ENCODE data around the gene TRERF1.

TRERF1 gene

GRCh38 chr6:42264162-42264851 lies 187.4 kb downstream of the TRERF1 start:
- ATAC-seq (no peak), DNase-seq (no peak)
- peaks cover 4% of the 10 kb centered on the region for H3K36me3 Mint-ChIP-seq (ENCODE audit: low read depth)
- no peak overlapping the region for H3K4me3 Mint-ChIP-seq
- H3K27ac Mint-ChIP-seq: no peak overlapping the region
- H3K27me3 Mint-ChIP-seq: no peaks in the 10 kb centered on the region
- H3K4me1 Mint-ChIP-seq: peaks cover 11% of the 10 kb centered on the region
- no peaks in the 10 kb centered on the region for H3K9me3 Mint-ChIP-seq

- Mint-ChIP-seq H3K27ac (no peak overlapping the region), H3K4me1 (peaks cover 11% of the 10 kb centered on the region), H3K27me3 (no peaks in the 10 kb centered on the region), H3K4me3 (no peak overlapping the region), H3K36me3 (ENCODE audit: low read depth) (no peaks in the 10 kb centered on the region), H3K9me3 (no peaks in the 10 kb centered on the region)
- ATAC-seq: no peak
- no peak for DNase-seq
Observed at GRCh38 chr6:42263165-42263728, 188.5 kb downstream of the TRERF1 start.

- peak; percentile 50 for DNase-seq
- Mint-ChIP-seq H3K36me3 (ENCODE audit: low read depth) (no peaks in the 10 kb centered on the region), H3K4me1 (peaks cover 9% of the 10 kb centered on the region), H3K4me3 (no peak overlapping the region), H3K27me3 (no peaks in the 10 kb centered on the region), H3K27ac (no peak overlapping the region), H3K9me3 (no peaks in the 10 kb centered on the region)
- ATAC-seq: peak; percentile 69
Observed at GRCh38 chr6:42260972-42261371, 190.8 kb downstream of the TRERF1 start.

- peaks cover 9% of the 10 kb centered on the region for H3K4me1 Mint-ChIP-seq
- H3K9me3 Mint-ChIP-seq: no peaks in the 10 kb centered on the region
- H3K27ac Mint-ChIP-seq: no peak overlapping the region
- no peak overlapping the region for H3K4me3 Mint-ChIP-seq
- no peaks in the 10 kb centered on the region for H3K36me3 Mint-ChIP-seq (ENCODE audit: low read depth)
- DNase-seq (no peak), ATAC-seq (peak; percentile 52)
- no peaks in the 10 kb centered on the region for H3K27me3 Mint-ChIP-seq
Observed at GRCh38 chr6:42260396-42260888, 191.3 kb downstream of the TRERF1 start.

GRCh38 chr6:42259841-42260395 lies 191.8 kb downstream of the TRERF1 start:
- ATAC-seq (no peak), DNase-seq (no peak)
- H3K36me3 Mint-ChIP-seq (ENCODE audit: low read depth): no peaks in the 10 kb centered on the region
- no peak overlapping the region for H3K4me3 Mint-ChIP-seq
- H3K27ac Mint-ChIP-seq: no peak overlapping the region
- no peaks in the 10 kb centered on the region for H3K9me3 Mint-ChIP-seq
- peaks cover 9% of the 10 kb centered on the region for H3K4me1 Mint-ChIP-seq
- no peaks in the 10 kb centered on the region for H3K27me3 Mint-ChIP-seq

- ATAC-seq (no peak), DNase-seq (no peak)
- Mint-ChIP-seq H3K27me3 (no peaks in the 10 kb centered on the region), H3K9me3 (no peaks in the 10 kb centered on the region), H3K4me3 (no peak overlapping the region), H3K27ac (no peak overlapping the region), H3K36me3 (ENCODE audit: low read depth) (no peaks in the 10 kb centered on the region), H3K4me1 (peaks cover 9% of the 10 kb centered on the region)
Observed at GRCh38 chr6:42259286-42259685, 192.4 kb downstream of the TRERF1 start.

GRCh38 chr6:42257614-42258013 lies 194.1 kb downstream of the TRERF1 start:
- Mint-ChIP-seq H3K36me3 (ENCODE audit: low read depth) (peaks cover 1% of the 10 kb centered on the region), H3K27ac (no peak overlapping the region), H3K4me1 (peaks cover 9% of the 10 kb centered on the region)

GRCh38 chr6:42257063-42257462 lies 194.7 kb downstream of the TRERF1 start:
- no peak overlapping the region for H3K4me3 Mint-ChIP-seq
- DNase-seq (no peak), ATAC-seq (no peak)
- peaks cover 1% of the 10 kb centered on the region for H3K36me3 Mint-ChIP-seq (ENCODE audit: low read depth)
- H3K4me1 Mint-ChIP-seq: peaks cover 9% of the 10 kb centered on the region
- H3K27me3 Mint-ChIP-seq: no peaks in the 10 kb centered on the region
- no peaks in the 10 kb centered on the region for H3K9me3 Mint-ChIP-seq
- no peak overlapping the region for H3K27ac Mint-ChIP-seq

More at GRCh38 chr6:42257614-42258013, 194.1 kb downstream of the TRERF1 start:
- ATAC-seq: no peak
- DNase-seq: no peak
- H3K9me3 Mint-ChIP-seq: no peaks in the 10 kb centered on the region
- no peak overlapping the region for H3K4me3 Mint-ChIP-seq
- no peaks in the 10 kb centered on the region for H3K27me3 Mint-ChIP-seq

GRCh38 chr6:42255050-42255449 lies 196.7 kb downstream of the TRERF1 start:
- Mint-ChIP-seq H3K9me3 (no peaks in the 10 kb centered on the region), H3K4me3 (no peak overlapping the region), H3K36me3 (ENCODE audit: low read depth) (peaks cover 1% of the 10 kb centered on the region), H3K27ac (no peak overlapping the region), H3K4me1 (no peaks in the 10 kb centered on the region), H3K27me3 (no peaks in the 10 kb centered on the region)
- DNase-seq (no peak), ATAC-seq (no peak)

GRCh38 chr6:42254505-42254904 lies 197.2 kb downstream of the TRERF1 start:
- Mint-ChIP-seq H3K36me3 (ENCODE audit: low read depth) (peaks cover 1% of the 10 kb centered on the region), H3K9me3 (no peaks in the 10 kb centered on the region), H3K4me3 (no peak overlapping the region), H3K27me3 (no peaks in the 10 kb centered on the region), H3K27ac (no peak overlapping the region), H3K4me1 (no peaks in the 10 kb centered on the region)
- ATAC-seq (no peak), DNase-seq (no peak)

GRCh38 chr6:42251911-42252637 lies 199.7 kb downstream of the TRERF1 start:
- Mint-ChIP-seq H3K27ac (peak overlapping the region; percentile 19), H3K36me3 (ENCODE audit: low read depth) (peaks cover 1% of the 10 kb centered on the region), H3K27me3 (no peaks in the 10 kb centered on the region), H3K4me3 (no peak overlapping the region), H3K9me3 (no peaks in the 10 kb centered on the region), H3K4me1 (no peaks in the 10 kb centered on the region)
- DNase-seq (no peak), ATAC-seq (no peak)

GRCh38 chr6:42251500-42251899 lies 200.2 kb downstream of the TRERF1 start:
- no peak for DNase-seq
- Mint-ChIP-seq H3K36me3 (ENCODE audit: low read depth) (peaks cover 1% of the 10 kb centered on the region), H3K4me1 (no peaks in the 10 kb centered on the region), H3K27ac (no peak overlapping the region), H3K4me3 (no peak overlapping the region), H3K27me3 (no peaks in the 10 kb centered on the region), H3K9me3 (no peaks in the 10 kb centered on the region)
- no peak for ATAC-seq

- ATAC-seq (no peak), DNase-seq (no peak)
- no peak overlapping the region for H3K27ac Mint-ChIP-seq
- no peaks in the 10 kb centered on the region for H3K27me3 Mint-ChIP-seq
- H3K36me3 Mint-ChIP-seq (ENCODE audit: low read depth): peaks cover 3% of the 10 kb centered on the region
- H3K4me1 Mint-ChIP-seq: no peaks in the 10 kb centered on the region
- H3K4me3 Mint-ChIP-seq: no peak overlapping the region
- H3K9me3 Mint-ChIP-seq: no peaks in the 10 kb centered on the region
Observed at GRCh38 chr6:42250274-42250931, 201.3 kb downstream of the TRERF1 start.

- peaks cover 3% of the 10 kb centered on the region for H3K36me3 Mint-ChIP-seq (ENCODE audit: low read depth)
- H3K9me3 Mint-ChIP-seq: no peaks in the 10 kb centered on the region
- no peaks in the 10 kb centered on the region for H3K4me1 Mint-ChIP-seq
- DNase-seq: no peak
- H3K27ac Mint-ChIP-seq: no peak overlapping the region
- no peaks in the 10 kb centered on the region for H3K27me3 Mint-ChIP-seq
- ATAC-seq: no peak
- H3K4me3 Mint-ChIP-seq: no peak overlapping the region
Observed at GRCh38 chr6:42249279-42249678, 202.4 kb downstream of the TRERF1 start.

All from activated naive CD8-positive, alpha-beta T cell treated with anti-CD3 and anti-CD28 coated beads, Interleukin-2, amount 50 U/mL, for 24 hours (primary cell).